ENCODE measurements around the gene LRRC17. TPM values are rescaled to one million over a fixed set of nuclear protein-coding genes. Genes with fewer than 3 reads are reported as not detected.

Gene LRRC17
- total RNA-seq, 3 donors from 2014 or later = 0.14 TPM; not detected in 2

DNA sequence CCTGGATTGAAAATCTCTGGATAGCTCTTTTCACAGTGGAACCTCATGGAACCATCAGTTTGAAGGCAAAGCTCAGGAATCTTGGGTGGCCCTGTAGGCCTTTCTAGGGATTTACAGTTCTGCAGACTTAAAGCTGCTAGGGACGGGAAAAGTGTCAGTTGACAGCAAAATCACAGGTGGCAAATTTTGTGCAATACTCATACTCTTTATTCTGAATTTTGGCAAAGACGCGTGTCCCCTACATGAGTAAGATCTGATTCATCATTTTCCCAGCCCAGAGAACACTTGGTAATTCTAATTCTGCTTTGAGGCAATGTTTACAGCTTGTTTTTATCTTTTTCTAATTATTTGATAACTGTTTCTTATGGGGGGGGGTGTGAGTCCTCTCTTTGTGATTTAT lies 3.6 kb downstream of the LRRC17 start:
- Mint-ChIP-seq H3K9me3 (no peaks in the 10 kb centered on the region), H3K36me3 (ENCODE audit: insufficient read depth) (no peaks in the 10 kb centered on the region), H3K27me3 (ENCODE audit: low read depth) (no peaks in the 10 kb centered on the region), H3K4me3 (no peak overlapping the region), H3K4me1 (ENCODE audit: low read depth) (no peaks in the 10 kb centered on the region)
- ATAC-seq (no peak), DNase-seq (no peak)

DNA sequence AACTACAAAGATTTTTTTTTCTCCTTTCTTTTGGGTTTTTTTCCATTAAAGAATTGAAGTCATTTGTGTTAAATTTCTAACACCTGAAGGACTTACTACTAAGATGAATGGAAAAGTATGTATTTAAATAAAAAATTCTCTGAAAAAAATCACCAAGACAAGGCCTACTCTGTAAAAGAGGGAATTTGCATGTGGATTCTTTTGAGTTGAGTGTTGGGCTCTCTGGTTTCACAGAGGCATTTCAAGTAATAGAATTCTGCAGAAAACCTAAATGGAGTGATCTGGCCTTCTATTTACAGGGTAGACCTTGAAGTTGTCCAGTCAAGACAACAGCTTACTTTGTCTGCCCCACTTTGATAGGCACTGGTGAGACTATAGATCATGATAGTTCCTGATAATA lies 4.1 kb downstream of the LRRC17 start:
- DNase-seq (no peak), ATAC-seq (no peak)
- no peaks in the 10 kb centered on the region for H3K36me3 Mint-ChIP-seq (ENCODE audit: insufficient read depth)
- no peaks in the 10 kb centered on the region for H3K27me3 Mint-ChIP-seq (ENCODE audit: low read depth)
- H3K4me3 Mint-ChIP-seq = no peak overlapping the region
- no peaks in the 10 kb centered on the region for H3K4me1 Mint-ChIP-seq (ENCODE audit: low read depth)
- H3K9me3 Mint-ChIP-seq = no peaks in the 10 kb centered on the region

DNA sequence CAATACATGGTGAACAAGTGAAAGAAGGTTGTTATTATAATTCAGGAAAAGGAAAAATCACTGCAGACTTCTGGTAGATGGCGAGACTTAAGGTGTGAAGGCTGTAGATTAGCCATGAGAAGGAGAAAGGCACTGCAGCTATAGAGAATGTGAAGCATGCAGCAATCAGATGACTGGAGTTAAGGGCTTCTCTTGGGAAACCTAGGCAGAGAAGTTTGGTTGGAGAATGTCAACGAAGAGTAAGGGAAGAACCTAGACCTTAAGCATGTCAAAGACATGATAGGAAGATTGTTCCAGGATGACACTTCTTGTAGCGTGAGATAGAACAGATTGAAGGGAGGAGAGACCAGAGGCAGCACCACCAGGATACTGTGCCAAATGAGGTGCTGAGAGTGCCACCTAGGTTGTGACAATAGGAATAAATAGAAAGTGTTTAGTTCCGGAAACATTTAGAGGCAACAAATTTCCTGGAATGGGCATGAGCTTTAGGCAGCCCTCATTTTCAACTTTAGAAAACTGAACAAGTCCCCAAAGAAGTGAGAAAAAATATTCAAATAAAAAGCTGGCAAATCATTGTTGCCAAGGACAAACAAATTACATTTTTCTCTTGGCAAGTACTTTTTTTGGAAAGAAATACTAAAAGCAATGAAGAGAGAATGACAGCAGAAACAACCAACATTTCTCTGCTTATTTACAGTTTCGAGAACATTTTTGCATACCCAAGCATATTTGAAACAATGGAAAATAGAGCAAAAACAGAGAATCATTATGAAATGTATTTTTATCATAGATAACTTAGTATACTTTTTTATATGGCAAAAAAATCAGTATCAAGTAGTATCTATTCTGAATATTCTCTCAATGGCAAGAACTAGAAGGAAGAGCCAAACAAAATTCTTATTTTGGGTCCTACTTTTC lies 4.9 kb downstream of the LRRC17 start:
- Mint-ChIP-seq H3K9me3 (no peaks in the 10 kb centered on the region), H3K36me3 (ENCODE audit: insufficient read depth) (no peaks in the 10 kb centered on the region), H3K27me3 (ENCODE audit: low read depth) (no peaks in the 10 kb centered on the region), H3K4me3 (no peak overlapping the region), H3K4me1 (ENCODE audit: low read depth) (no peaks in the 10 kb centered on the region)
- no peak for ATAC-seq
- no peak for DNase-seq

- Mint-ChIP-seq H3K27me3 (ENCODE audit: low read depth) (no peaks in the 10 kb centered on the region), H3K9me3 (no peaks in the 10 kb centered on the region), H3K4me1 (ENCODE audit: low read depth) (no peaks in the 10 kb centered on the region), H3K4me3 (no peak overlapping the region), H3K36me3 (ENCODE audit: insufficient read depth) (no peaks in the 10 kb centered on the region)
- DNase-seq = no peak
- ATAC-seq = no peak
These were observed 6.0 kb downstream of the LRRC17 start for GRCh38 chr7:102918845-102919244.

DNA sequence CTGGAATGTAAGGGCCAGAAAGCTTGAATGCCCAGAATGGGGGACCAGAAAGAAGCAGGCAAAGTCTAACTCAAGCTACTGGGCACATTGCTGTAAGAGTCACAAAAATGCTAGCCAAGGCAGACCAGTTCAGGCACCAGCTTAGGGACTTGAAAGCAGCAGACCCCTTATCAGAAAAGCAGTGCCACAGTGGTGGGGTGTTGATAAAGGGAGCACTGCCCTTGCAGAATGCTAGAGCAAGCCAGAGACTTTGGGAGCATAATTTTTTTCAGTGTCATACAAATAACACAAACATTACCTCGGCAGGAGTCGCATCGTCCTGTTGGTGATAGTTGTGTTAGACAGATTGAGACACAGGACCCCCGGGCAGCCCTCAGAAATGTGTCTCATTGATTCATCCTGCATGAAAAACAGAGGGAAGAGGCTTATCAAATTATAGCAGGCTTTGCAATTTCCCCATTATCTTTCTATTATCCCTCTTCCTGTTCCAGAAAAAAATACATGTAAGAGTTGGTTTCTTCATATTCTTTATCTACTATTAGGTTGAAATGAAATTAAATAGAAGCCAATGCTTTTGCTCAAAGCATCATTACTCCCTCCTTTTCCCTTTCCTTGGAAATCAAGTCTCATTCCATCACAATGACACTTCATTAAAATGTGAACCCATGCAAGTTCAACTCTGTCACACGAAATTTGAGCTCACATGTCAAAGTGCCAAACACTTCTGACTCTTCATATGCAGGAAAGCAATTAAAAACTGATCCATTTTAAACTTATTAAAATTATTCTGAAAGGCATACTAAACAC lies 13.4 kb downstream of the LRRC17 start:
- H3K4me1 Mint-ChIP-seq (ENCODE audit: low read depth) = no peaks in the 10 kb centered on the region
- no peaks in the 10 kb centered on the region for H3K9me3 Mint-ChIP-seq
- H3K4me3 Mint-ChIP-seq = no peak overlapping the region
- H3K27me3 Mint-ChIP-seq (ENCODE audit: low read depth) = no peaks in the 10 kb centered on the region
- no peaks in the 10 kb centered on the region for H3K36me3 Mint-ChIP-seq (ENCODE audit: insufficient read depth)
- DNase-seq (no peak), ATAC-seq (no peak)

DNA sequence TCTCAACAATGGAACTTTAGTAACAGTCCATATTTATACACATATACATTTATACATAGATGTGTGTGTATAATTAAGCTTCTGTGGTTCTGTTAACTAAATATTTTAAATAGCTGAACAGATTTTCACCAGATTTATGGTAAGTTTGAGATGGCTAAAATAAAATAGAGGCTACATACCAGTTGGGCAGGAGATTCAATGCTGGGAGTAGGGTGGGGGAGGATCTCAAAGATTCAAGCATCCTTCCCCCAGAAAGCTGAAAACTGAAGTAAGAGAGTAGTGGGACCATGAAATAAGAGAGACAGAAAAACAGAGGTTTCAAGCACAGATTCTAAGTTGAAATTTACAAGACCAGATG lies 14.0 kb downstream of the LRRC17 start:
- Mint-ChIP-seq H3K4me1 (ENCODE audit: low read depth) (no peaks in the 10 kb centered on the region), H3K9me3 (no peaks in the 10 kb centered on the region), H3K4me3 (no peak overlapping the region), H3K36me3 (ENCODE audit: insufficient read depth) (no peaks in the 10 kb centered on the region), H3K27me3 (ENCODE audit: low read depth) (no peaks in the 10 kb centered on the region)
- ATAC-seq = no peak
- DNase-seq = no peak

DNA sequence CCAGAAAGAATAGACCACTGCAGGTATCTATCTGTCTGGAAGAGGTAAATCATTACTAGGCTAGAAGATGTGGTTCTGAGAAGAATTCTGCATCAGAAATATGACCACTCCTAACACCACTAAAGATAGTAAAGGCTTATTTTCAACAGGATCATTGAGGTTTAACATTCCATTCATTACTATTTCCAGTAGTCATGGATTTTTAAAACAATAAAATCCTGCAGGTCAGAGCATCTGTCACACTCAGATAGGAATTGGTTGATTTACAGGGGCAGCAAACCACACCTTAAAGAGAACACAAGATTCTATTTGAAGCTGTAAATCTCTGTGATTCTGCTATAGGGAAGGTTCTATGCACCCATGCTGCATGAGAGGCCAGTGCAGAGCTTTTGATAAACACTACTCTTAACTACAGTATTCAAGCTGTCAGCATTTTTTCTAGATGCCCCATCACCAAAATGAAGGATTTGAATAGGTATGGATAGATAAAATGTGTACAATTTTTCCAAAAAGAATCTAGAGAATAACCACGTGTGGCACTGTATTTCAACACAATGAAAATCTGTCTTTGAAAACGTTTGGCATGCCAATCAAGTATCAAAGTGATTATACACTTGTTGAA lies 14.6 kb downstream of the LRRC17 start:
- no peak for DNase-seq
- Mint-ChIP-seq H3K4me1 (ENCODE audit: low read depth) (no peaks in the 10 kb centered on the region), H3K36me3 (ENCODE audit: insufficient read depth) (no peaks in the 10 kb centered on the region), H3K4me3 (no peak overlapping the region), H3K27me3 (ENCODE audit: low read depth) (no peaks in the 10 kb centered on the region), H3K9me3 (no peaks in the 10 kb centered on the region)
- ATAC-seq = no peak

DNA sequence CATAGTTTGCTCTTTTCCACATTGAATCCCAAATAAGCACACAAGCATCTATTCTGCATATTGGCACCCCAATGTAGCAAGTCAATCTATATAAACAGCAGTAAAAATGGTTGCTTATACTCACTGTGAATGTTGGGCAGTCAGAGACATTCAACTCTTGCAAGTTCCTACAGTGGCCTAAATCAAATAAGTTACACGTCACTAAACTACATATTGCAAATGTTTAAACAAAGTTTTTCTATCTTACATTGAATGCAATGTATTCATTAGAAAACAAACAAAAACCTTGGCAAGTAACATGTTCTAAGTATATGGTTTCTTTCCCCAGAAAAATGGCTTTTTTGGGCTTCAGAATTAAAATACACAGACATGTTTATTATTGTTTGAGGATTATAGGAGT lies 19.0 kb downstream of the LRRC17 start:
- H3K36me3 Mint-ChIP-seq (ENCODE audit: insufficient read depth) = no peaks in the 10 kb centered on the region
- no peaks in the 10 kb centered on the region for H3K4me1 Mint-ChIP-seq (ENCODE audit: low read depth)
- H3K9me3 Mint-ChIP-seq = no peaks in the 10 kb centered on the region
- ATAC-seq = no peak
- no peaks in the 10 kb centered on the region for H3K27me3 Mint-ChIP-seq (ENCODE audit: low read depth)
- H3K4me3 Mint-ChIP-seq = no peak overlapping the region
- DNase-seq = no peak

DNA sequence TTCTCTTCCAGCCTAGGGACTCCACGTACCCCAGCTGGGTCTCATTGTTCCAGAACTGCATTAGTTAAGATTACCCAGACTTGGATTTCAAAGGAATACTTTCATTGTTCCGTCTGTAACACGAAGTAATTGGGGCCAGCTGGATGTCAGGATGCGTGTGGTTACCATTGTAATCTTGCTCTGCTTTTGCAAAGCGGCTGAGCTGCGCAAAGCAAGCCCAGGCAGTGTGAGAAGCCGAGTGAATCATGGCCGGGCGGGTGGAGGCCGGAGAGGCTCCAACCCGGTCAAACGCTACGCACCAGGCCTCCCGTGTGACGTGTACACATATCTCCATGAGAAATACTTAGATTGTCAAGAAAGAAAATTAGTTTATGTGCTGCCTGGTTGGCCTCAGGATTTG lies 21.0 kb downstream of the LRRC17 start:
- Mint-ChIP-seq H3K9me3 (no peaks in the 10 kb centered on the region), H3K36me3 (ENCODE audit: insufficient read depth) (no peaks in the 10 kb centered on the region), H3K4me1 (ENCODE audit: low read depth) (no peaks in the 10 kb centered on the region), H3K4me3 (no peak overlapping the region), H3K27me3 (ENCODE audit: low read depth) (no peaks in the 10 kb centered on the region)
- ATAC-seq (no peak), DNase-seq (no peak)

DNA sequence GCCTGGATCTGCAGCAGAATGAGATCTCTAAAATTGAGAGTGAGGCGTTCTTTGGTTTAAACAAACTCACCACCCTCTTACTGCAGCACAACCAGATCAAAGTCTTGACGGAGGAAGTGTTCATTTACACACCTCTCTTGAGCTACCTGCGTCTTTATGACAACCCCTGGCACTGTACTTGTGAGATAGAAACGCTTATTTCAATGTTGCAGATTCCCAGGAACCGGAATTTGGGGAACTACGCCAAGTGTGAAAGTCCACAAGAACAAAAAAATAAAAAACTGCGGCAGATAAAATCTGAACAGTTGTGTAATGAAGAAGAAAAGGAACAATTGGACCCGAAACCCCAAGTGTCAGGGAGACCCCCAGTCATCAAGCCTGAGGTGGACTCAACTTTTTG lies 21.4 kb downstream of the LRRC17 start:
- ATAC-seq (no peak), DNase-seq (no peak)
- Mint-ChIP-seq H3K27me3 (ENCODE audit: low read depth) (no peaks in the 10 kb centered on the region), H3K9me3 (no peaks in the 10 kb centered on the region), H3K4me1 (ENCODE audit: low read depth) (no peaks in the 10 kb centered on the region), H3K4me3 (no peak overlapping the region), H3K36me3 (ENCODE audit: insufficient read depth) (no peaks in the 10 kb centered on the region)

DNA sequence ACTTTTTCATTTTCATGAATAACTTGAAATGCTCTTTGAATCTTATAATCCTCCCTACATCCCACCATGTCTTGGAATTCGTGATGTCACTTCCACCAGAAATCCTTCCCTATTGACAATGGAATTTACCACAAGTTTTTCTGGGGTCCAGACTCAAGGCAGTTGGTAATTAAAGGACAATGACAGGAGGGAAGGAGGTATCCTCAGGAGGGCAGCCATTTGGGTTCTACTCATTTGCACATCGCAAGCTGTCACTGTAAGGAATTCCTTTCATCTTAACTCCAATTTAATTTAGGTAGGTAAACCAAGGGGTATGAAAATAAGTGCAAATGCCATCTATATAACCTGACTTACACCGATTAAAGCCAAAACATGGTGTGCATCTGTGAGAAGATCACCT lies 21.9 kb downstream of the LRRC17 start:
- H3K4me1 Mint-ChIP-seq (ENCODE audit: low read depth) = no peaks in the 10 kb centered on the region
- H3K9me3 Mint-ChIP-seq = no peaks in the 10 kb centered on the region
- DNase-seq (no peak), ATAC-seq (no peak)
- H3K27me3 Mint-ChIP-seq (ENCODE audit: low read depth) = no peaks in the 10 kb centered on the region
- no peaks in the 10 kb centered on the region for H3K36me3 Mint-ChIP-seq (ENCODE audit: insufficient read depth)
- H3K4me3 Mint-ChIP-seq = no peak overlapping the region

DNA sequence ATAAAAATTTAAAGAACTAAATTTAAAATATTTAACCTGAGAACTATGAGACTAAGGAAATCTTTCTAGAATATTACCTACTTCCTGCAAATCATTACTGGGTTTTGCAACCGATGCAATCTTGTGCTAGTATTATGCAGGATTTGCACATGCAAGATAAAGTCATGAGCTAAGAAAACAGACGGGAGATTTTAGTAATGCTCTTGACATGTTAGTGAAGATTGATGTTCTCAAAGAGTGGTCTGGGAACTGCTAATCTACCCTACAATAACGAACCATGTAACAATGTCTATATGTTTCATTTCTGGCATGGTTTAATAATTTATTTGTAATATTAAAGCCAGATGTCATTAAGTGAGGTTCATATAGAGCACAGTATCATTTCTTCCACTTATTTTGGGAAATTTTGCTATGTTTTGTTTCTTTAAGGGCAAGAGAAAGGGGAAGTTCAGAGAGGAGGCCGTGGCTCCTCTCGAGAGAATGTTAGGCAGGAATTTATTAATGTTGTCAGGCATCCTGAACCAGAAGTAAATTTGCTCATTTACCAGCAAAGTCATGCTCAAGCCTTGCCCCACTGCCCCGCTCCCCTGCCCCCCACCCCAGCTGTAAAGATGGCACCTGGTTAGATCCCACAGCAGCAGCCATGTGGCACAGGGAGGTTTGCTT lies 22.8 kb downstream of the LRRC17 start:
- DNase-seq (no peak), ATAC-seq (no peak)
- no peaks in the 10 kb centered on the region for H3K4me1 Mint-ChIP-seq (ENCODE audit: low read depth)
- H3K9me3 Mint-ChIP-seq = no peaks in the 10 kb centered on the region
- H3K27me3 Mint-ChIP-seq (ENCODE audit: low read depth) = no peaks in the 10 kb centered on the region
- no peak overlapping the region for H3K4me3 Mint-ChIP-seq
- H3K36me3 Mint-ChIP-seq (ENCODE audit: insufficient read depth) = no peaks in the 10 kb centered on the region

DNA sequence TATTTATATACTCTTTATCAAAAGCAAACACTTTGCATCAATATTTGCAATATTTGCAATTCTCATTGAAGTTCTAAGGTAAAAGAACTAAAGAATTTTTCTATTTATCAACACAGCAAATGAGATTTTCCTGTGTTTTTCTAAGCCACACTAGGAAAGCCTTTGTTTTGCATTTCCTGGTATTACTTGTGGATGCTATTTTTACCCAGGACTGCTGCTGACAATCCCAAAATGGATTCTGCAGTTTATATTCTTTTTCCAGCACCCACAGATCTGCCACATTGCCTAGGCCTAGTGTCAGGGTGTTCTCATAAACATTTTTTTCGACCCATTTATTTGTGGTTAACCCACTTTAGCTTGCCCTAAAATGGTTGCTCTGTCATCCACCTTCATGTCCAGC lies 25.9 kb downstream of the LRRC17 start:
- no peaks in the 10 kb centered on the region for H3K4me1 Mint-ChIP-seq (ENCODE audit: low read depth)

GRCh38 chr7:102942181-102942866 lies 29.5 kb downstream of the LRRC17 start:
- Mint-ChIP-seq H3K27me3 (ENCODE audit: low read depth) (no peaks in the 10 kb centered on the region), H3K4me3 (no peak overlapping the region), H3K9me3 (no peaks in the 10 kb centered on the region), H3K4me1 (ENCODE audit: low read depth) (no peaks in the 10 kb centered on the region), H3K36me3 (ENCODE audit: insufficient read depth) (no peaks in the 10 kb centered on the region)
- DNase-seq (no peak), ATAC-seq (no peak)

More for the DNA sequence above, 25.9 kb downstream of the LRRC17 start:
- no peak overlapping the region for H3K4me3 Mint-ChIP-seq
- ATAC-seq = no peak
- no peaks in the 10 kb centered on the region for H3K36me3 Mint-ChIP-seq (ENCODE audit: insufficient read depth)
- H3K9me3 Mint-ChIP-seq = no peaks in the 10 kb centered on the region
- no peak for DNase-seq
- H3K27me3 Mint-ChIP-seq (ENCODE audit: low read depth) = no peaks in the 10 kb centered on the region
